ENCODE measurements around the gene ZCCHC4. TPM values are rescaled to one million over a fixed set of nuclear protein-coding genes. Genes with fewer than 3 reads are reported as not detected.

Gene ZCCHC4
- total RNA-seq, 1 experiment from 2014 or later = 13.1 TPM

GRCh38 chr4:25379591-25379990 lies 67.0 kb downstream of the ZCCHC4 start:
- Histone ChIP-seq H3K27me3 (replicated peaks; ENCODE audit: control insufficient read depth, insufficient read depth, low read length) (no peaks in the 10 kb centered on the region), H3K4me1 (peaks cover 10% of the 10 kb centered on the region; the same call in 1 of the 2 replicates), H3K4me3 (ENCODE audit: low read depth, low read length) (no peak overlapping the region), H3K36me3 (ENCODE audit: control insufficient read depth, insufficient read depth, low read length) (no peaks in the 10 kb centered on the region), H3K9me3 (no peaks in the 10 kb centered on the region)
- intact Hi-C loops (cut with micrococcal nuclease; ENCODE audit: unreplicated experiment) = loop anchor here (5.0 kb wide), 2 partner anchors 147 to 217 kb away; partner anchors contain the start of genes PI4K2B and SEPSECS
- BruUV-seq (replicated peaks) = no TSS peak
- Mint-ChIP-seq H3K4me3 (ENCODE audit: unreplicated experiment) (no peak overlapping the region), H3K27ac (ENCODE audit: unreplicated experiment) (no peak overlapping the region), H3K9me3 (ENCODE audit: unreplicated experiment) (no peaks in the 10 kb centered on the region), H3K36me3 (ENCODE audit: insufficient read depth, unreplicated experiment) (peaks cover 20% of the 10 kb centered on the region), H3K27me3 (ENCODE audit: insufficient read depth, unreplicated experiment) (no peaks in the 10 kb centered on the region), H3K4me1 (ENCODE audit: low read depth, unreplicated experiment) (no peaks in the 10 kb centered on the region)
- POLR2A ChIA-PET = no interaction called here
- CTCF ChIA-PET = no interaction called here
- DNase-seq = no peak
- TF ChIP-seq, protein P1, sequence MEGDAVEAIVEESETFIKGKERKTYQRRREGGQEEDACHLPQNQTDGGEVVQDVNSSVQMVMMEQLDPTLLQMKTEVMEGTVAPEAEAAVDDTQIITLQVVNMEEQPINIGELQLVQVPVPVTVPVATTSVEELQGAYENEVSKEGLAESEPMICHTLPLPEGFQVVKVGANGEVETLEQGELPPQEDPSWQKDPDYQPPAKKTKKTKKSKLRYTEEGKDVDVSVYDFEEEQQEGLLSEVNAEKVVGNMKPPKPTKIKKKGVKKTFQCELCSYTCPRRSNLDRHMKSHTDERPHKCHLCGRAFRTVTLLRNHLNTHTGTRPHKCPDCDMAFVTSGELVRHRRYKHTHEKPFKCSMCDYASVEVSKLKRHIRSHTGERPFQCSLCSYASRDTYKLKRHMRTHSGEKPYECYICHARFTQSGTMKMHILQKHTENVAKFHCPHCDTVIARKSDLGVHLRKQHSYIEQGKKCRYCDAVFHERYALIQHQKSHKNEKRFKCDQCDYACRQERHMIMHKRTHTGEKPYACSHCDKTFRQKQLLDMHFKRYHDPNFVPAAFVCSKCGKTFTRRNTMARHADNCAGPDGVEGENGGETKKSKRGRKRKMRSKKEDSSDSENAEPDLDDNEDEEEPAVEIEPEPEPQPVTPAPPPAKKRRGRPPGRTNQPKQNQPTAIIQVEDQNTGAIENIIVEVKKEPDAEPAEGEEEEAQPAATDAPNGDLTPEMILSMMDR (IDR thresholded peaks at IDR 0.05; ENCODE audit: insufficient read depth in 1 of 2, low read depth in 1 of 2, low read length in 1 of 2, severe bottlenecking in 1 of 2, unreplicated experiment in 1 of 2) = no peak

GRCh38 chr4:25383647-25384046 lies 71.1 kb downstream of the ZCCHC4 start:
- no peaks in the 10 kb centered on the region for H3K36me3 ChIP-seq (ENCODE audit: control insufficient read depth, insufficient read depth, low read length)
- TF ChIP-seq, protein P1 (IDR thresholded peaks at IDR 0.05; ENCODE audit: insufficient read depth in 1 of 2, low read depth in 1 of 2, low read length in 1 of 2, severe bottlenecking in 1 of 2, unreplicated experiment in 1 of 2) = no peak
- POLR2A ChIA-PET = no interaction called here

GRCh38 chr4:25386926-25387325 lies 74.4 kb downstream of the ZCCHC4 start:
- no TSS peak for BruUV-seq (replicated peaks)
- POLR2A ChIA-PET = no interaction called here
- H3K36me3 Mint-ChIP-seq (ENCODE audit: insufficient read depth, unreplicated experiment) = peaks cover 18% of the 10 kb centered on the region

More at GRCh38 chr4:25383647-25384046, 71.1 kb downstream of the ZCCHC4 start:
- intact Hi-C loops (cut with micrococcal nuclease; ENCODE audit: unreplicated experiment) = no loop called here
- Histone ChIP-seq H3K9me3 (no peaks in the 10 kb centered on the region), H3K4me1 (peaks cover 3% of the 10 kb centered on the region; the same call in 1 of the 2 replicates), H3K27me3 (replicated peaks; ENCODE audit: control insufficient read depth, insufficient read depth, low read length) (no peaks in the 10 kb centered on the region), H3K4me3 (ENCODE audit: low read depth, low read length) (no peak overlapping the region)
- Mint-ChIP-seq H3K4me1 (ENCODE audit: low read depth, unreplicated experiment) (no peaks in the 10 kb centered on the region), H3K27ac (ENCODE audit: unreplicated experiment) (no peak overlapping the region), H3K27me3 (ENCODE audit: insufficient read depth, unreplicated experiment) (no peaks in the 10 kb centered on the region), H3K36me3 (ENCODE audit: insufficient read depth, unreplicated experiment) (peaks cover 13% of the 10 kb centered on the region), H3K9me3 (ENCODE audit: unreplicated experiment) (no peaks in the 10 kb centered on the region), H3K4me3 (ENCODE audit: unreplicated experiment) (no peak overlapping the region)
- CTCF ChIA-PET = no interaction called here
- DNase-seq = no peak
- BruUV-seq (replicated peaks) = no TSS peak

More at GRCh38 chr4:25386926-25387325, 74.4 kb downstream of the ZCCHC4 start:
- TF ChIP-seq, protein P1 (IDR thresholded peaks at IDR 0.05; ENCODE audit: insufficient read depth in 1 of 2, low read depth in 1 of 2, low read length in 1 of 2, severe bottlenecking in 1 of 2, unreplicated experiment in 1 of 2) = no peak
- Mint-ChIP-seq H3K4me3 (ENCODE audit: unreplicated experiment) (no peak overlapping the region), H3K27me3 (ENCODE audit: insufficient read depth, unreplicated experiment) (no peaks in the 10 kb centered on the region), H3K9me3 (ENCODE audit: unreplicated experiment) (no peaks in the 10 kb centered on the region), H3K27ac (ENCODE audit: unreplicated experiment) (no peak overlapping the region), H3K4me1 (ENCODE audit: low read depth, unreplicated experiment) (no peaks in the 10 kb centered on the region)
- intact Hi-C loops (cut with micrococcal nuclease; ENCODE audit: unreplicated experiment) = no loop called here
- Histone ChIP-seq H3K4me1 (no peaks in the 10 kb centered on the region), H3K4me3 (ENCODE audit: low read depth, low read length) (no peak overlapping the region), H3K36me3 (ENCODE audit: control insufficient read depth, insufficient read depth, low read length) (no peaks in the 10 kb centered on the region), H3K9me3 (no peaks in the 10 kb centered on the region), H3K27me3 (replicated peaks; ENCODE audit: control insufficient read depth, insufficient read depth, low read length) (no peaks in the 10 kb centered on the region)
- CTCF ChIA-PET = no interaction called here
- DNase-seq = no peak
